Spleen (tissue), 7 donors: ENCODE results near the gene PRR23E.

Experiments used
- POLR2A ChIP-seq, 3 donors: fragments of 450-650 bp; IDR thresholded peaks; one replicate each; pipeline ENCODE4 v1.5.1; 2017; ENCODE audit warnings: antibody characterized with exemption in 3 of 3, mild to moderate bottlenecking in 1 of 3
- POLR2AphosphoS5 ChIP-seq, 3 donors: sonication (generic); formaldehyde crosslinking; IDR thresholded peaks; one replicate each; pipeline ENCODE4 v1.5.1; 2017; ENCODE audit warnings: antibody characterized with exemption in 3 of 3
- TF ChIP-seq, protein P1 (sequence below), 11 experiments: fragments of 200-600 bp in 7 of 11; fragments of 450-650 bp in 4 of 11; sonication (generic) in 4 of 11; IDR thresholded peaks in 8 of 11; conservative IDR thresholded peaks in 3 of 11; 1 replicate in 7 of 11; 2 replicates in 4 of 11; pipeline versions ENCODE4 v1.4.0 to v1.8.0; 2016 to 2021; ENCODE audit warnings: antibody characterized with exemption in 11 of 11, inconsistent platforms in 4 of 11, mild to moderate bottlenecking in 1 of 11
- donor health status: DM: no; HTN: no; CAD: no; lungs with moderate emphysema.
- donor health status: DM: no; HTN: no; CAD: no.
- donor health status: DM: no; HTN: no; CAD: no.

DNA sequence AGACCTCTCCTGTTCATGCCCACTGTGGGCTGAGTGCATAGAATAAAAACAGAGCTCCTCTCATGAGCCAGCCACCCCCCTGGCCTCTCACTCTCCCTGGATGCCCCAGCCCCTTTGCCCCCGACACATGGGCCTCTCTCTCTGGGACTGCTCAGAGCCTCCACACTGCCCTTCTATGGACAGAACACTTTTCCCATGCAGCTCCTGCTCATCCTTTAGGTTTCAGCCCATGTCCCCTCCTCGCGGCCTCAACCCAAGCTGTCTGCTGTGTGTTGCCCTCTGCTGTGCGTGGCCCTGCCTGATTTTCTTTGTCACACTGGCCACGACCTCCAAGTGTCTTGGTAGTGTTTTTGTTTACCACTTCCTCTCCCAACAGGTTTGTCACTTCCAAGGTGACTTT, 20.7 kb upstream of the PRR23E start:
- TF ChIP-seq, protein P1, sequence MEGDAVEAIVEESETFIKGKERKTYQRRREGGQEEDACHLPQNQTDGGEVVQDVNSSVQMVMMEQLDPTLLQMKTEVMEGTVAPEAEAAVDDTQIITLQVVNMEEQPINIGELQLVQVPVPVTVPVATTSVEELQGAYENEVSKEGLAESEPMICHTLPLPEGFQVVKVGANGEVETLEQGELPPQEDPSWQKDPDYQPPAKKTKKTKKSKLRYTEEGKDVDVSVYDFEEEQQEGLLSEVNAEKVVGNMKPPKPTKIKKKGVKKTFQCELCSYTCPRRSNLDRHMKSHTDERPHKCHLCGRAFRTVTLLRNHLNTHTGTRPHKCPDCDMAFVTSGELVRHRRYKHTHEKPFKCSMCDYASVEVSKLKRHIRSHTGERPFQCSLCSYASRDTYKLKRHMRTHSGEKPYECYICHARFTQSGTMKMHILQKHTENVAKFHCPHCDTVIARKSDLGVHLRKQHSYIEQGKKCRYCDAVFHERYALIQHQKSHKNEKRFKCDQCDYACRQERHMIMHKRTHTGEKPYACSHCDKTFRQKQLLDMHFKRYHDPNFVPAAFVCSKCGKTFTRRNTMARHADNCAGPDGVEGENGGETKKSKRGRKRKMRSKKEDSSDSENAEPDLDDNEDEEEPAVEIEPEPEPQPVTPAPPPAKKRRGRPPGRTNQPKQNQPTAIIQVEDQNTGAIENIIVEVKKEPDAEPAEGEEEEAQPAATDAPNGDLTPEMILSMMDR (IDR thresholded peaks at IDR 0.05 in 8 of 11, conservative IDR thresholded peaks at IDR 0.05 in 3 of 11): no peak
- TF ChIP-seq POLR2AphosphoS5 (IDR thresholded peaks at IDR 0.05) (no peak), POLR2A (IDR thresholded peaks at IDR 0.05) (no peak)
